Activated naive CD8-positive, alpha-beta T cell (primary cell): ENCODE results near the gene PER2.
"Not testable (repeated sequence)": the region's sequence is repeated elsewhere in the genome, so short reads cannot be mapped to it uniquely, and the experiment has no call there.

Experiments used
- H3K27ac Mint-ChIP-seq: one replicate; pipeline ENCODE4 v1.8.0; 2021; ENCODE audit warnings: mixed read lengths
- H3K27me3 Mint-ChIP-seq: one replicate; pipeline ENCODE4 v1.8.0; 2021; ENCODE audit warnings: mixed read lengths
- H3K36me3 Mint-ChIP-seq: one replicate; pipeline ENCODE4 v1.8.0; 2021; ENCODE audit warnings: mixed read lengths
- H3K4me1 Mint-ChIP-seq: one replicate; pipeline ENCODE4 v1.8.0; 2021; ENCODE audit warnings: low read depth, mixed read lengths
- H3K4me3 Mint-ChIP-seq: one replicate; pipeline ENCODE4 v1.8.0; 2021; ENCODE audit warnings: mild to moderate bottlenecking, mixed read lengths
- H3K9me3 Mint-ChIP-seq: one replicate; pipeline ENCODE4 v1.8.0; 2021; ENCODE audit warnings: low read depth, mixed read lengths

Gene PER2

DNA sequence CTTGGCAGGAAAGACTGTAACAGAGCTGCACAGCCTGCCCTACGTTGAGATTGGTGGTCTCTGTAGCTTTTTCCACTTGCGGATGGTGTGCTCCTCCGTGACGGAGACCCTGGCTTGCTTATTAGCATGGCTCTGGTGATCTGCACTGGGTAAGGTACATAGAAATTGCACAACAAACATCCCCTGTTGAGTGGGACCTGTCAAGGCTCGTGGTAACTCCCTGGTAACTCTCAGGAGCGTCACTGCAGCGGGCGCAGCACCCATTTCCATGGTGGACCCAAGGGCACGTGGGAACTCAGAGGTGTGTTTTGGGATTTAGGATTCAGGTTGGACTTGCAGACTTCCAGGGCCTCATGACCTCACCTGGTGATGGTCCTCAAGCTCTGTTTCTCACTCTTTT is 33.1 kb upstream of the PER2 start:
- Mint-ChIP-seq H3K27me3 (no peaks in the 10 kb centered on the region), H3K27ac (no peak overlapping the region)

DNA sequence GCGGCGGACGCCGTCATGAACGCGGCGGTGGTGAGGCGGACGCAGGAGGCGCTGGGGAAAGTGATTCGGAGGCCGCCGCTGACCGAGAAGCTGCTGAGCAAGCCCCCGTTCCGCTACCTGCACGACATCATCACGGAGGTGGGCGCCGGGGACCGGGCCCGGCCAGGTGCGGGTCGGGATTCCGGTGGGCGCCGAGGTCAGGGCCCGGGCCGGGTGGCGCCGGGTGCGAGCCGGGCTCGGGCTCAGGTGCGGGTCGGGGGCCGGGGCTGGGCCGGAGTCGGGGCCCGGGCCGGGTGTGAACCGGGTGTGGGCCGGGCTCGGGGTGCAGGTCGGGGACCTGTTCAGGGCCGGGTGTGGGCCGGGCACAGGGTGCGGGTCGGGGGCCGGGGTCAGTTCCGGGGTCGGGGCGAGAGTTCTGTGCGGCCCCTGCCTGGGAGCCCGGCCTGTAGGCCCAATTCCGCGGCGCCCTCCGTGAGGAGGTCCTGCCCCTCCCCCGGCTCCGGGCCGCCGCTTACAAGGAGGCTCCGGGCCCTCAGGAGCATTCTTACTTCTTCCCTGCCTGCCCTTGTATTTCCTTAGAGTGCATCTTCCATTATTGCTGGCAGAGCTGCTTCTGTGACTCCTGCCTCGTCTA is 32.4 kb upstream of the PER2 start:
- Mint-ChIP-seq H3K4me1 (peaks cover 20% of the 10 kb centered on the region), H3K9me3 (no peaks in the 10 kb centered on the region), H3K4me3 (peak overlapping the region; percentile 86), H3K27me3 (peaks cover 1% of the 10 kb centered on the region), H3K36me3 (no peaks in the 10 kb centered on the region), H3K27ac (no peak overlapping the region)

More for the DNA sequence above, 33.1 kb upstream of the PER2 start:
- Mint-ChIP-seq H3K36me3 (peaks cover 2% of the 10 kb centered on the region), H3K9me3 (no peaks in the 10 kb centered on the region), H3K4me3 (peak overlapping the region; percentile 86), H3K4me1 (peaks cover 20% of the 10 kb centered on the region)

DNA sequence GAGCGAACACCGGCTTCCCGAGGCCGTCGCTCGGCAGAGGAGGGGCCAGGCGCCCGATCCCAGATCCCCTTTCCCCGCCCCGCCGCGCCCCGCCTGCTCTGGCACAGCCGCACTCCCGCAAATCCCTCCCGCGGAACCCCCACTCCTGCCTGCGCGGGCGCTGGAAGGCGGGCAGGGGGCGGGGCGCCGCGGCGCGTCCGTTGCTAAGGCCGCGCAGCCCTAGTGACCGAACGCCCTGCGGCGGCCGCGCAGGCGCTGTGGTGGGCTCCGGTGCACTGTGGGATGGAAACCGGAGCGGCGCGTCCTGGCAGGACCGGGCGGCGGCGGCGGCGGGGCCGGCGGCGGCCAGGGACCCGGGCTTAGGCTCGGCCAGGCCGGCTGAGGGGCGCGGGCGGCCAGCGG is 31.8 kb upstream of the PER2 start, which contains the start of gene TRAF3IP1:
Gene TRAF3IP1, plus strand, starts transcription at position 273 of the 402 bp plus-strand sequence. CDS start 145 bp downstream, outside the sequence.
- no peaks in the 10 kb centered on the region for H3K9me3 Mint-ChIP-seq
- H3K27ac Mint-ChIP-seq, result no peak within 1 kb of the TSS
- peak within 1 kb of the TSS; percentile 86 for H3K4me3 Mint-ChIP-seq
- no peaks in the 10 kb centered on the region for H3K36me3 Mint-ChIP-seq
- peaks cover 1% of the 10 kb centered on the region for H3K27me3 Mint-ChIP-seq
- peaks cover 20% of the 10 kb centered on the region for H3K4me1 Mint-ChIP-seq

DNA sequence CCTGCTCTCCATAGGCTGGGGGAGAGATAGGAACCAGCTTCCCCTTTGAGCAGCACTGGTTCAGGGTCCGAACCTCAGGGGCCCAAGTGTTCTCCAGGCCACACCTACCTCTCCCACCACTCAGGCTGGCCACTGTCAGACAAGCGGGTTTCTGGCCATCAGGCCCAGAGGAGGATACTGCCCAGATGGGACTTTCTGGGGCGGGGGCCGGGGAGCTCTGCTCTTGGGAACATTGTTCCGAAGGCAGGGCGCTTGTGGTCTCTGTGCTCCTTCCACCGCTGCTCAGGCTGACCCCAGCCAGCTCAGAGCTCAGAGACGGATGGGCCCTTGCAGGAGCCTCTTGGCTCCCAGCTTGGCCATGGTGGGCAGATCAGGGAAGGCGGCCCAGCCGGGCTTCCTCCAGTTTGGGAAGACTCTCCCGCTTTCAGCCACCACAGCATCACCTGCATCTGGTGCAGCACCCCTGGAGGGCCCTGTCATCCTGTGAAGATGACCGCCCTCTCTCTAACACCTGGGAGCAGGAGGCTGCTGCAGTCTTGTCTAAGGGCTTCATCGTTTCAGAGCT is 26.7 kb upstream of the PER2 start:
- Mint-ChIP-seq H3K4me3 (no peak overlapping the region), H3K36me3 (no peaks in the 10 kb centered on the region), H3K27ac (no peak overlapping the region), H3K9me3 (no peaks in the 10 kb centered on the region), H3K4me1 (peaks cover 8% of the 10 kb centered on the region), H3K27me3 (peaks cover 1% of the 10 kb centered on the region)

DNA sequence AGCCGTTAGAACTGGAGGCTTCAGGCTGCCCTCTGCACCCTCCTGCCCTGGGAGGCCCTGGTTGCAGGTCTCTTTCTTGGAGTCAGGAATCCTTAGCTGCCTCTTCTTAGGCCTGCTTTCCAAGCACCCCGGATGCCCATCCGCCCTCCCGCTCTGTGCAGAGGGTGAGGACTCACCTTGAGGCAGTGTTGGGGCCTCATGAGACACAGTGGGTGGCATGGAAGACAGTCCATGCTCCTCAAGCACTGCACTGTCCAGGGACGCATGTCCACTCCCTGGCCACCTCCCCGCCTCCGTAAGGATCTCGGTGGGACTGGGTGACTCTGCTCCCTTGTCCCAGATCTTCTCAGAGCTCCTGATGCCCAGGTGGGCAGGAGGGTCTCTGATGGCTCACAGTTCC is 26.2 kb upstream of the PER2 start:
- H3K4me3 Mint-ChIP-seq, result no peak overlapping the region
- H3K4me1 Mint-ChIP-seq, result peaks cover 4% of the 10 kb centered on the region
- no peak overlapping the region for H3K27ac Mint-ChIP-seq
- H3K9me3 Mint-ChIP-seq, result no peaks in the 10 kb centered on the region
- H3K27me3 Mint-ChIP-seq, result peaks cover 1% of the 10 kb centered on the region
- H3K36me3 Mint-ChIP-seq, result no peaks in the 10 kb centered on the region

DNA sequence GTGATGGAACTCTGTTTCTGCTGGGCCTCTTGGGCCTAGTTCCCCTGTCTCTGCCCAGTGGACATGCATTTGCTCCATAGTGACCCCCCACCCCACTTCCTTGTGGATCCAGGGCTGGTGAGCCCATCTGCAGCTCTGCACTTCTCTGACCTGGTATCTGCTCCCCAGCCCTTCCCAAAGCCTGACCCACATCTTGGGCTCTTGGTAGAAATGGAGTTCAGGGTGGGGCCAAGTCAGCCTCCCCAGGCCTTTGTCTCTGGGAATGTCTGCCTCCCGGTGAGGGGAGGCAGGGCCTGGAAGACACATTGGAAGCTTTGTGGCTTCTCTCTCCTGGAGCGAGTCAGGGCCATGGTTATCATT is 25.6 kb upstream of the PER2 start:
- H3K27me3 Mint-ChIP-seq, result peaks cover 4% of the 10 kb centered on the region
- H3K9me3 Mint-ChIP-seq, result no peaks in the 10 kb centered on the region
- no peak overlapping the region for H3K27ac Mint-ChIP-seq
- H3K4me3 Mint-ChIP-seq, result no peak overlapping the region
- H3K4me1 Mint-ChIP-seq, result no peaks in the 10 kb centered on the region
- no peaks in the 10 kb centered on the region for H3K36me3 Mint-ChIP-seq

DNA sequence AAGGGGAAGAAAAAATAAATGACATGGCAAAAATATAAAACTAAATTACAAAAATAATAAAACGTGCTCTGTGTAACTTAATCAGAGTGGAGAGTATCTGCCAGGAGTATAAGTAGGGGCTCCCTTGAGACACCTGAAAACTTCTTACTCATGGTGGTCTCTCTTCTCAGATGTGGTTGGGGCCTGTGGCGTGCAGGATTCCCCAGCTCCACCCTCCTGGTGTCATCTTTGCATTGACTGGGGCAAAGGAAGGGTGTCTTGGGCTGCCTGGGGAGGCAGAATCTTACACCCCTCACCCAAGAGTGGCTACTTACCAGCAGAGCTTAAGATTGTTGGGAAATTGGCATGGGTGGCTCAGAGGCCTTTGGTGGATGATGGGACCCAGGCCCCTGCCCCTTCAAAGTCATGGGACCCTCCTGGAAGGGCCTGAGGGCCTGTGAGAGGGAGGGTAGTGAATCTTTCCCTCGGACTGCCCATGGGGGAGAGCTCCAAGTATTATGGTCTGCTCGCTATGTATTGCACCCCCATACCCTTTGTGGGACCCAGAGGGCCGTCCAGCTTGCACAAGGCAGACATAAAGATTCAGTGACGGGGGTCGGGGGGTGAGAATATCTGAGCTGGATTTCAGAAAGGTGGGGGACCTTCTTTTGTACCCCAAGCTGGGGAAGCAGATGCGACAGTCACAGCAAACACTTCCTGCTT is 25.0 kb upstream of the PER2 start:
- no peak overlapping the region for H3K4me3 Mint-ChIP-seq

DNA sequence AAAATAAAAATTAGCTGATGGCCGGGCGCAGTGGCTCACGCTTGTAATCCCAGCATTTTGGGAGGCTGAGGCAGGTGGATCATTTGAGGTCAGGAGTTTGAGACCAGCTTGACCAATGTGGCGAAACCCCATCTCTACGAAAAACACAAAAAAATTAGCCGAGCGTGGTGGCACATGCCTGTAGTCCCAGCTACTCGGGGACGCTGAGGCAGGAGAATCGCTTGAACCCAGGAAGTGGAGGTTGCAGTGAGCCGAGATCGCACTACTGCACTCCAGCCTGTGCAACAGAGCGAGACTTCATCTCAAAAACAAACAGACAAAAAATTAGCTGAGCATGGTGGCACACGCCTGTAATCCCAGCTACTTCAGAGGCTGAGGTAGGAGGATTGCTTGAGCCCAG is 22.3 kb upstream of the PER2 start:
- not testable (repeated sequence) for H3K36me3 Mint-ChIP-seq, H3K9me3 Mint-ChIP-seq, H3K4me1 Mint-ChIP-seq, H3K27ac Mint-ChIP-seq, H3K27me3 Mint-ChIP-seq, H3K4me3 Mint-ChIP-seq

More for the DNA sequence above, 25.0 kb upstream of the PER2 start:
- Mint-ChIP-seq H3K27ac (no peak overlapping the region), H3K9me3 (no peaks in the 10 kb centered on the region), H3K27me3 (peaks cover 4% of the 10 kb centered on the region), H3K4me1 (no peaks in the 10 kb centered on the region), H3K36me3 (no peaks in the 10 kb centered on the region)

DNA sequence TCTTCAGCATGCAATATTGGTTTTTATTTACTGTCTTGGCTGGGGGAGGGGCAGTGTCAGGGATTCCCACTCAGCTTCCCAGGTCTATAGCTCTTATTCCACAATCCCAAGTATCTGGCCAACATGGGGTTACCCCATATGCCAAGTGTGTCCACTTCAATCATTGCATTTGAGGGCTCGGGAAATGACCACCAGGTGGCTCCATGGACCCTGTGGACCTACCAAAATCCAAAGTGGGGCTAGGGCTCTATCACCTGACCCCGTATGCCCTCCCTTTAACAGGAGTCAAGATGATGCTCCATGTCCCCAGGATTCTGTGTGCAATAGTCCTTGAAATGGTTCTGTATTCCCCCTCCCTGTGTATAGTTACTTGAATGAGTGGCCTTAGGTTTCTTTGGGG is 19.8 kb upstream of the PER2 start:
- H3K4me3 Mint-ChIP-seq, result no peak overlapping the region
- H3K4me1 Mint-ChIP-seq, result no peaks in the 10 kb centered on the region
- H3K36me3 Mint-ChIP-seq, result no peaks in the 10 kb centered on the region
- peaks cover 4% of the 10 kb centered on the region for H3K27me3 Mint-ChIP-seq
- H3K27ac Mint-ChIP-seq, result no peak overlapping the region
- H3K9me3 Mint-ChIP-seq, result no peaks in the 10 kb centered on the region

DNA sequence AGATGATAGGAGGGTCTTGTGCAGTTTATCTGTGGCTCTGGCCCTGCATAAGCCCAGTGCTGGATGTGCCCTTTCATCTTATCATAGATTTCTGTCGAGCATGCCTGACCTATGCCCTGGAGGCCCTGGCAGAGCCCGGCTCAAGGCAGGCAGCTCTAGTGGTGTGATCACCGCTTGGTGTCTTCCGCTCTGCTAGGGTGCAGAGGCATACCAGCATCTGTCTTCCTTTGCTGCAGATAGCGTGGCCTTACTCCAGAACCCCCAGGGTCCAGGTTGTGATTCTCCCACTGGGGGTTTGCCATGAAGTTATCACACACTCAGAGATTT is 18.2 kb upstream of the PER2 start:
- H3K4me3 Mint-ChIP-seq, result no peak overlapping the region
- H3K27ac Mint-ChIP-seq, result no peak overlapping the region
- H3K27me3 Mint-ChIP-seq, result peaks cover 4% of the 10 kb centered on the region
- no peaks in the 10 kb centered on the region for H3K4me1 Mint-ChIP-seq
- H3K36me3 Mint-ChIP-seq, result no peaks in the 10 kb centered on the region
- no peaks in the 10 kb centered on the region for H3K9me3 Mint-ChIP-seq

DNA sequence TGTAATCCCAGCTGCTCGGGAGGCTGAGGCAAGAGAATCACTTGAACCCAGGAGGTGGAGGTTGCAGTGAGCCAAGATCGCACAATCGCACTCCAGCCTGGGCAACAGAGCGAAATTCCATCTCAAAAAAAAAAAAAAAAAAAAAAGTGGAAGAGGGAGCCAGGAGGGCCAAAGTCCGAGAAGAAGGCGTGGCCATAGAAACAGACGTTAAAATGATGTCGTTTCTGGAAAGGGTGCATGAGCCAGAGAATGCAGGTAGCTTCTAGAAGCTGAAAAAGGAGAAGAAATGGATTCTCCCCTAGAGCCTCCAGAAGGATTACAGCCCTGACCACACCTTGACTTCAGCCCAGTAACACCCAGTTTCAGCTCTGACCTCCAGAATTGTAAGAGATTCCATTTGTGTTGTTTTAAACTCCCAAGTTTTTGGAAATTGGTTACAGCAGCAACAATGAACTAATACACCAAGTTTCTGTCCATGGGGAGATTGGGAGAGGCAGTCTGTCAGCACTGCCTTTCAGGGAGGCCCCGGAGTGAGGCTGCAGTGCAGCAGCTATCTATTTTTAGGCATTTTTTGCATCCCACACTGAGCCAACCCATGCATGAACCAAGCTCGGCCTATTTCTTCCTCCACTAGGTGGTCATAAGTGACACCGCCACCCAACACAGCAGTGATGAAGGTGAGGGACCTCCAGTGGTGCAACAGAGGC is 17.7 kb upstream of the PER2 start:
- Mint-ChIP-seq H3K9me3 (no peaks in the 10 kb centered on the region), H3K27me3 (peaks cover 4% of the 10 kb centered on the region), H3K36me3 (no peaks in the 10 kb centered on the region), H3K27ac (no peak overlapping the region), H3K4me1 (no peaks in the 10 kb centered on the region), H3K4me3 (no peak overlapping the region)

DNA sequence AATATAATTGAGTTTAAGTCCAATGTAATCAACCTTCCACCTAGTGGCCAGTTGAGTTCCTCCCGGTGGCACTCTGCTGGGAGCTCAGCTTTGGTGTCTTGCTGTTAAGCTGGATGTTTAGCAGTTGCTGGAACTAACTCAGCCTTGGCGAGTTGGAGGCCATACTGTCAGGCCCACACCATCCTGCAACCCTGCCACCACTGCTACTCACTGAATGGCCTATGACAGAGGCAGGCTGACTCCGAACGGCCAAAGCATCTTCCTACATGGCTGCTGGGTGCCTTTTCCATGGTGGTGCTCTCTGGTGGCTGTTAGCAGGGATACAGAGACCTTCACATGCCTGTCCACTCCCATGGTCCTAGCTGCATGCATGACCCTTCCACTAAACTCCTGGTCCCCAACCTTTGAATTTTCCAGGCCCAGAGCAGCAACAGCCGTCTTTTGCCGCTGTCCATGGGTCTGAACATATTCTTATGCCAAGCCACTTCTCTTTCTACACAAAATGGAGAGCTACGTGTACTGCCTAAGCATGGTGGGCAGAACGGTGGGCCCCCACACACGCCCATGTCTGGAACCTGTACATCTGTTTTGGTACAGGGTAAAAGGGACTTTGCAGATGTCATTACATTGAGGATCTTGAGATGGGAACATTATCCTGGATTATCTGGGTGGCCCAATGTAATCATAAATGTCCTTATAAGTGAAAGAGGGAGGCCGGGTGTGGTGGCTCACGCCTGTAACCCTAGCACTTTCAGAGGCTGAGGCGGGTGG is 16.9 kb upstream of the PER2 start:
- peaks cover 4% of the 10 kb centered on the region for H3K27me3 Mint-ChIP-seq
- H3K4me3 Mint-ChIP-seq, result no peak overlapping the region
- no peaks in the 10 kb centered on the region for H3K4me1 Mint-ChIP-seq
- H3K36me3 Mint-ChIP-seq, result no peaks in the 10 kb centered on the region
- peak overlapping the region; percentile 3 for H3K27ac Mint-ChIP-seq
- no peaks in the 10 kb centered on the region for H3K9me3 Mint-ChIP-seq

DNA sequence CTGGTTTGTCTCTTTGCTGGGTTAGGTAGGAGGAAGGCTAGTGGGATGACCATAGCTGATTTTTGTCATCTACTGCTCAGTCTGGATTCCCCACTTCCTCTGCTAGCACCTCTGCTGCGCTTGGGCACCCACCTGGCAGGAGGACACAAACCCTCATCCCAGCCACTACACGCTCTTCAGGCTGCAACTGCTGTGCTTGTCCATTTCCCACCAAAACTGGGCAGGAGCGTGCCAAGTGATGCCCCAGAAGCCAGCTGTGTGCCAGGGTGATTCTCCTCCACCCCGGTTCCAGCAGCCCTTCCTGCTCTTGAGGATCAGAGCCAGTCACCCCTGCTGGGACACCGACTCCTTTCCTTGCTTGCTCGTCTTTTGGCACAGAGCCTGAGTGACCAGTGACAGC is 15.7 kb upstream of the PER2 start:
- H3K4me3 Mint-ChIP-seq, result no peak overlapping the region
- H3K36me3 Mint-ChIP-seq, result no peaks in the 10 kb centered on the region

DNA sequence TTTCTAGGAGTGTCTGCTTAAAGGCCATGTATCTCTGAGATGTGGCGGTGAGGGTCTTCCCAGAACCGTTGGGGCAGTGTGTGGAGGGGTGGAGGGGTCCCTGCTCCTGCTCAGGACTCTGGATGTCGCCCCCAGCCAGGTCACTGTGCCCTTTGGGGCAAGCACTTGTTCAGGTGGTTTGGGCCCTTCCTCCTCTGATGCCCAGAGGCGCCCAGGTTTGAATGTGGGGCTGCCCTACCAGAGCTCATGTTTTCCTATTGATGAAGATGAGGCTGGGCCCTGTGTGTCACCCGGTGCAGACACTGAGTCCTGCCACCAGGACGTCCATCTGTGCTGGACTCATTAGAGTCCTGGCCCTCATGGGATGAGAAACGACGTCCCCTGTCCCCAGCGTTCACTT is 14.3 kb upstream of the PER2 start:
- no peaks in the 10 kb centered on the region for H3K9me3 Mint-ChIP-seq
- H3K27ac Mint-ChIP-seq, result no peak overlapping the region
- no peak overlapping the region for H3K4me3 Mint-ChIP-seq
- H3K36me3 Mint-ChIP-seq, result no peaks in the 10 kb centered on the region
- H3K4me1 Mint-ChIP-seq, result no peaks in the 10 kb centered on the region
- H3K27me3 Mint-ChIP-seq, result peaks cover 2% of the 10 kb centered on the region

More for the DNA sequence above, 15.7 kb upstream of the PER2 start:
- no peaks in the 10 kb centered on the region for H3K9me3 Mint-ChIP-seq
- peaks cover 3% of the 10 kb centered on the region for H3K27me3 Mint-ChIP-seq
- no peaks in the 10 kb centered on the region for H3K4me1 Mint-ChIP-seq
- no peak overlapping the region for H3K27ac Mint-ChIP-seq

DNA sequence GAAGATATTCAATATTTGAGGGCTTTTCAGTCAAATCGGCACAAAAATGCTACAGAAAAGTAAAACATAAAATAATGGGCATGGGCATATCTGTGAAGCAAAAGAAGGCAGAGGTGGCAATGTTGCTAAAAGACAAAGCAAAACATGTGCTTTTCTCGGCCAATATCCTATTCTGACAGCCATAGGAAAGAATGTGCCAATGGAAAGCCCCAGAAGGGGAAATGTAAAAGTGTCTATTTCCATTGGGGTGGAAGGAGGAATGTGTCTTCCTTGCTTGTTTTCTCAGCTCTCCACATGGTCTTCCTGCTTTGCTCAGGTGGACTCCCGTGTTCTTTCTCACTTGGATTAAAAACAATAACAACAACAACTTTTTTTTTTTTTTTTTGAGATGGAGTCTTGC is 13.7 kb upstream of the PER2 start:
- H3K4me3 Mint-ChIP-seq, result no peak overlapping the region
- H3K27ac Mint-ChIP-seq, result no peak overlapping the region
- no peaks in the 10 kb centered on the region for H3K9me3 Mint-ChIP-seq
- peaks cover 2% of the 10 kb centered on the region for H3K27me3 Mint-ChIP-seq
- H3K4me1 Mint-ChIP-seq, result no peaks in the 10 kb centered on the region
- no peaks in the 10 kb centered on the region for H3K36me3 Mint-ChIP-seq
